Neutrophil (primary cell): ENCODE measurements around the gene SPATA32.

ENCODE experiments used
- H3K27ac ChIP-seq: fragments of 200-600 bp; sonication (generic); 2 replicates; pipeline ENCODE4 v1.5.1; 2016; ENCODE audit warnings: mild to moderate bottlenecking, moderate library complexity
- H3K27me3 ChIP-seq: fragments of 200-600 bp; sonication (generic); 2 replicates; pipeline ENCODE4 v1.6.0; 2016; ENCODE audit warnings: mild to moderate bottlenecking
- H3K36me3 ChIP-seq: fragments of 200-600 bp; sonication (generic); 2 replicates; pipeline ENCODE4 v1.5.1; 2017
- H3K4me1 ChIP-seq, 2 experiments: fragments of 200-600 bp in 1 of 2; sonication (generic) in 1 of 2; 1 replicate in 1 of 2; 2 replicates in 1 of 2; pipeline versions ENCODE4 v1.5.1 to v1.6.1; 2013 to 2016; ENCODE audit warnings: low read depth in 1 of 2, low read length in 1 of 2, mild to moderate bottlenecking in 1 of 2, moderate library complexity in 1 of 2; ENCODE audit not compliant: control insufficient read depth in 1 of 2, insufficient read depth in 1 of 2
- H3K4me3 ChIP-seq, 2 experiments: fragments of 200-600 bp in 1 of 2; sonication (generic) in 1 of 2; 1 replicate in 1 of 2; 2 replicates in 1 of 2; pipeline ENCODE4 v1.5.1; 2013 to 2016; ENCODE audit warnings: low read depth in 1 of 2, low read length in 1 of 2, mild to moderate bottlenecking in 1 of 2, moderate library complexity in 1 of 2
- H3K9me3 ChIP-seq: fragments of 200-600 bp; sonication (generic); 2 replicates; pipeline ENCODE4 v1.5.1; 2016
- CTCF ChIP-seq: fragments of 200-600 bp; sonication (generic); IDR thresholded peaks from 2 replicates; pipeline ENCODE4 v1.5.1; 2016; ENCODE audit warnings: antibody characterized with exemption

The SPATA32 gene

GRCh38 chr17:45227926-45228762 is 33.8 kb downstream of the SPATA32 start:
- no peaks in the 10 kb centered on the region for H3K27me3 ChIP-seq
- H3K4me1 ChIP-seq: peaks cover 72 to 98% of the 10 kb centered on the region in 2 experiments
- peaks cover 57% of the 10 kb centered on the region for H3K36me3 ChIP-seq
- H3K27ac ChIP-seq: peak overlapping the region; percentile 99
- H3K9me3 ChIP-seq: no peaks in the 10 kb centered on the region
- no peak for TF ChIP-seq CTCF
- H3K4me3 ChIP-seq: peak overlapping the region; percentile 74 to 94

GRCh38 chr17:45227101-45227925 is 34.6 kb downstream of the SPATA32 start:
- Histone ChIP-seq H3K27me3 (no peaks in the 10 kb centered on the region), H3K36me3 (peaks cover 56% of the 10 kb centered on the region), H3K27ac (peak overlapping the region; percentile 99), H3K9me3 (no peaks in the 10 kb centered on the region), H3K4me1 (peaks cover 64 to 95% of the 10 kb centered on the region in 2 experiments), H3K4me3 (peak overlapping the region; percentile 74 to 94)
- peak; percentile 6 for TF ChIP-seq CTCF

GRCh38 chr17:45226576-45226975 is 35.3 kb downstream of the SPATA32 start:
- H3K27me3 ChIP-seq: no peaks in the 10 kb centered on the region
- TF ChIP-seq CTCF: no peak
- no peaks in the 10 kb centered on the region for H3K9me3 ChIP-seq
- H3K27ac ChIP-seq: peak overlapping the region; percentile 99
- H3K4me3 ChIP-seq: peak overlapping the region; percentile 74 to 94
- H3K36me3 ChIP-seq: peaks cover 50% of the 10 kb centered on the region
- peaks cover 56 to 88% of the 10 kb centered on the region in 2 experiments for H3K4me1 ChIP-seq

GRCh38 chr17:45225964-45226530 is 35.8 kb downstream of the SPATA32 start:
- Histone ChIP-seq H3K9me3 (no peaks in the 10 kb centered on the region), H3K27me3 (no peaks in the 10 kb centered on the region), H3K27ac (peak overlapping the region; percentile 99), H3K4me3 (peak overlapping the region; percentile 74 to 94), H3K4me1 (peaks cover 51 to 83% of the 10 kb centered on the region in 2 experiments), H3K36me3 (peaks cover 45% of the 10 kb centered on the region)
- TF ChIP-seq CTCF: peak; percentile 69

- no peaks in the 10 kb centered on the region for H3K27me3 ChIP-seq
- H3K36me3 ChIP-seq: peaks cover 42% of the 10 kb centered on the region
- H3K27ac ChIP-seq: peak overlapping the region; percentile 99
- no peak for TF ChIP-seq CTCF
- H3K9me3 ChIP-seq: no peaks in the 10 kb centered on the region
- H3K4me1 ChIP-seq: peaks cover 51 to 82% of the 10 kb centered on the region in 2 experiments
- peak overlapping the region; percentile 74 to 94 for H3K4me3 ChIP-seq
Measured at GRCh38 chr17:45225051-45225700, 36.7 kb downstream of the SPATA32 start.
